HG03039 (cell line): ENCODE results near the gene CCNA1.
A peak's percentile ranks its signal among the peaks of the same experiment; 100 is the strongest.

ENCODE experiments used
- ATAC-seq: cut with Tn5 transposase; IDR thresholded peaks from one replicate; pipeline ENCODE4 v1.9.1; 2021; ENCODE audit warnings: mild to moderate bottlenecking, moderate library complexity; ENCODE audit not compliant: unreplicated experiment

The CCNA1 gene

GRCh38 chr13:36432106-36432544, at the start of gene CCNA1:
CCNA1 (plus strand) TSS chr13:36432495; CDS start chr13:36433057, 562 bp downstream.
- no peak for ATAC-seq

- ATAC-seq: no peak
Observed at GRCh38 chr13:36385489-36385888, 46.8 kb upstream of the CCNA1 start.

GRCh38 chr13:36395280-36395679, 37.0 kb upstream of the CCNA1 start:
- ATAC-seq: no peak

- no peak for ATAC-seq
Observed at GRCh38 chr13:36405151-36405550, 27.1 kb upstream of the CCNA1 start.

GRCh38 chr13:36412736-36413135, 19.6 kb upstream of the CCNA1 start:
- ATAC-seq: no peak

- ATAC-seq: no peak
Observed at GRCh38 chr13:36413161-36413560, 19.1 kb upstream of the CCNA1 start.

GRCh38 chr13:36414461-36414860, 17.8 kb upstream of the CCNA1 start:
- ATAC-seq: no peak

GRCh38 chr13:36417331-36417730, 15.0 kb upstream of the CCNA1 start:
- no peak for ATAC-seq

- ATAC-seq: peak; percentile 66
Observed at GRCh38 chr13:36418022-36418805, 14.1 kb upstream of the CCNA1 start.

GRCh38 chr13:36420437-36420891, 11.8 kb upstream of the CCNA1 start:
- peak; percentile 86 for ATAC-seq

GRCh38 chr13:36421447-36421846, 10.8 kb upstream of the CCNA1 start:
- ATAC-seq: no peak

- ATAC-seq: no peak
Observed at GRCh38 chr13:36428086-36428485, 4.2 kb upstream of the CCNA1 start.

- ATAC-seq: no peak
Observed at GRCh38 chr13:36430247-36431203, 1.8 kb upstream of the CCNA1 start.

GRCh38 chr13:36431204-36432105, 840 bp upstream of the CCNA1 start:
- no peak for ATAC-seq

GRCh38 chr13:36436811-36437210, 4.5 kb downstream of the CCNA1 start:
- ATAC-seq: no peak

GRCh38 chr13:36438594-36439483, 6.5 kb downstream of the CCNA1 start:
- ATAC-seq: no peak

GRCh38 chr13:36445278-36445677, 13.0 kb downstream of the CCNA1 start:
- no peak for ATAC-seq

GRCh38 chr13:36445891-36446351, 13.6 kb downstream of the CCNA1 start:
- ATAC-seq: no peak

GRCh38 chr13:36447501-36447900, 15.2 kb downstream of the CCNA1 start:
- ATAC-seq: no peak
